Naive thymus-derived CD4-positive, alpha-beta T cell (primary cell): ENCODE results near the gene ESD. TPM values are rescaled to one million over a fixed set of nuclear protein-coding genes. Genes with fewer than 3 reads are reported as not detected.

Source experiments
- ATAC-seq: fragments of 150-1000 bp; cut with Tn5 transposase; 2 replicates; pipeline ENCODE4 v1.10.0; 2021; ENCODE audit warnings: mild to moderate bottlenecking, moderate library complexity
- CTCF ChIA-PET: fragments of 350-600 bp; sonication (Branson Sonifier 250); formaldehyde crosslinking; loops from one replicate; lab custom pipeline; 2021; ENCODE audit warnings: antibody characterized with exemption; lab: Charles Lee
- POLR2A ChIA-PET: fragments of 350-600 bp; sonication (Branson Sonifier 250); formaldehyde crosslinking; loops from one replicate; lab custom pipeline; 2021; ENCODE audit warnings: antibody characterized with exemption, inconsistent platforms; lab: Charles Lee
- DNase-seq, 9 donors: peaks; one replicate each; pipeline versions ENCODE4 v3.0.0 to v3.0.0-alpha.2; 2020 to 2022; ENCODE audit warnings: mixed read lengths in 1 of 9
- H3K27ac ChIP-seq: one replicate; pipeline ENCODE4 v1.7.0; 2013; ENCODE audit warnings: mild to moderate bottlenecking, low read depth, low read length, moderate library complexity
- H3K27me3 ChIP-seq, 2 donors: one replicate each; pipeline ENCODE4 v1.7.0; 2013; ENCODE audit warnings: low read length in 2 of 2, mild to moderate bottlenecking in 2 of 2, moderate library complexity in 2 of 2; ENCODE audit not compliant: control insufficient read depth in 2 of 2, insufficient read depth in 2 of 2
- H3K36me3 ChIP-seq, 3 experiments: 1 replicate in 2 of 3; 2 replicates in 1 of 3; pipeline ENCODE4 v1.7.0; 2013; ENCODE audit warnings: low read length in 3 of 3, mild to moderate bottlenecking in 3 of 3, moderate library complexity in 1 of 3; ENCODE audit not compliant: insufficient read depth in 3 of 3, control insufficient read depth in 2 of 3
- H3K4me1 ChIP-seq, 2 donors: one replicate each; pipeline ENCODE4 v1.7.0; 2013; ENCODE audit warnings: low read length in 2 of 2, mild to moderate bottlenecking in 2 of 2, moderate library complexity in 1 of 2; ENCODE audit not compliant: control insufficient read depth in 2 of 2, insufficient read depth in 2 of 2
- H3K4me3 ChIP-seq: 2 replicates; pipeline ENCODE4 v1.7.0; 2013; ENCODE audit warnings: mild to moderate bottlenecking, low read length
- H3K9me3 ChIP-seq, 3 experiments: 1 replicate in 2 of 3; 2 replicates in 1 of 3; pipeline ENCODE4 v1.7.0; 2013; ENCODE audit warnings: low read length in 3 of 3; ENCODE audit not compliant: control insufficient read depth in 2 of 3
- H3K27ac Mint-ChIP-seq, 9 donors: one replicate each; pipeline ENCODE4 v1.8.0; 2020 to 2022; ENCODE audit warnings: mixed read lengths in 9 of 9, mild to moderate bottlenecking in 8 of 9, moderate library complexity in 5 of 9, inconsistent platforms in 2 of 9
- H3K27me3 Mint-ChIP-seq, 5 donors: one replicate each; pipeline ENCODE4 v1.8.0; 2021 to 2022; ENCODE audit warnings: mixed read lengths in 5 of 5, mild to moderate bottlenecking in 1 of 5
- H3K36me3 Mint-ChIP-seq, 5 donors: one replicate each; pipeline ENCODE4 v1.8.0; 2020 to 2022; ENCODE audit warnings: mixed read lengths in 5 of 5, mild to moderate bottlenecking in 3 of 5, inconsistent platforms in 1 of 5
- H3K4me1 Mint-ChIP-seq, 7 donors: one replicate each; pipeline ENCODE4 v1.8.0; 2020 to 2022; ENCODE audit warnings: mixed read lengths in 7 of 7, mild to moderate bottlenecking in 3 of 7, inconsistent platforms in 1 of 7
- H3K4me3 Mint-ChIP-seq, 10 donors: one replicate each; pipeline ENCODE4 v1.8.0; 2020 to 2022; ENCODE audit warnings: mild to moderate bottlenecking in 10 of 10, mixed read lengths in 10 of 10, moderate library complexity in 6 of 10, inconsistent platforms in 2 of 10
- H3K9me3 Mint-ChIP-seq, 11 donors: one replicate each; pipeline ENCODE4 v1.8.0; 2020 to 2022; ENCODE audit warnings: mixed read lengths in 11 of 11, mild to moderate bottlenecking in 4 of 11, inconsistent platforms in 1 of 11, moderate library complexity in 1 of 11
- intact Hi-C, 2 donors: fragments of 100-400 bp; cut with micrococcal nuclease; formaldehyde crosslinking; loops; one replicate each; pipeline ENCODE4 v1.15.1; 2023
- polyA plus RNA-seq, 2 donors: library from polyadenylated mRNA; unstranded; fragments of 300-500 nt; fragmentation: Illumina TruSeq; gene quantifications; one replicate each; pipeline ENCODE4 v1.2.3, GENCODE V29; 2021
- total RNA-seq, 6 experiments: library from RNA in 5 of 6; stranded (reverse) in 5 of 6; gene quantifications; 1 replicate in 5 of 6; 2 replicates in 1 of 6; pipeline ENCODE4 v1.2.3 and lab custom pipeline; 2021 to 2026

Gene ESD
- total RNA-seq, result 10 to 100 TPM; 35.3 to 80.1 (median 57.0) TPM
- 100 to 1,000 TPM; 167 to 182 TPM for polyA plus RNA-seq
- total RNA-seq (lab: John Stamatoyannopoulos, UW), result 38.2 reads per million, percentile 65 among the genes with 10 or more reads in this experiment

GRCh38 chr13:46796515-46797474 lies at the start of gene ESD:
TSS of gene ESD (minus strand) at chr13:46797161. CDS start at chr13:46791413, 5,748 bp downstream.
- Histone ChIP-seq H3K27ac (peak within 1 kb of the TSS; percentile 82), H3K36me3 (peaks cover 0 to 5% (median 0%) of the 10 kb centered on the region in 3 experiments), H3K4me3 (peak within 1 kb of the TSS; percentile 85), H3K9me3 (no peaks in the 10 kb centered on the region), H3K4me1 (peaks cover 14 to 33% of the 10 kb centered on the region in 2 donors), H3K27me3 (no peaks in the 10 kb centered on the region)
- peaks cover 0 to 7% (median 0%) of the 10 kb centered on the region in 5 donors for H3K27me3 Mint-ChIP-seq
- peak within 1 kb of the TSS; percentile 91 to 99 (median 93) for H3K4me3 Mint-ChIP-seq
- peaks cover 0 to 14% (median 5%) of the 10 kb centered on the region in 5 donors for H3K36me3 Mint-ChIP-seq
- peaks cover 0 to 2% (median 0%) of the 10 kb centered on the region in 11 donors for H3K9me3 Mint-ChIP-seq
- peaks cover 20 to 53% (median 48%) of the 10 kb centered on the region in 7 donors for H3K4me1 Mint-ChIP-seq
- H3K27ac Mint-ChIP-seq, result peak within 1 kb of the TSS; percentile 92 to 99 (median 98)
- intact Hi-C loops, result loop anchor here (1.0 to 10.0 kb wide), 11 partner anchors 44 to 1878 kb away; partner anchors contain the start of genes SUCLA2 (in 2 of the 2), CYSLTR2 (in 1 of the 2), LCP1 (in 1 of the 2) and NUDT15 (in 1 of the 2)
- ChIA-PET CTCF (no interaction called here), POLR2A (interaction anchor here (0.6 to 0.7 kb wide), 2 partner anchors 1178 to 1460 kb away, joined by 3 read pairs; no protein-coding TSS in a partner anchor)
- peak; percentile 75 to 92 (median 85) for DNase-seq
- peak; percentile 97 for ATAC-seq

GRCh38 chr13:46846726-46847125 lies 49.8 kb upstream of the ESD start:
- Mint-ChIP-seq H3K4me3 (no peak overlapping the region), H3K27me3 (peaks cover 0 to 17% (median 6%) of the 10 kb centered on the region in 5 donors), H3K9me3 (no peaks in the 10 kb centered on the region), H3K36me3 (no peaks in the 10 kb centered on the region), H3K27ac (no peak overlapping the region), H3K4me1 (peaks cover 0 to 1% (median 0%) of the 10 kb centered on the region in 7 donors)
- POLR2A ChIA-PET, result no interaction called here
- intact Hi-C loops, result no loop called here
- no peak overlapping the region for H3K4me3 ChIP-seq
- no peaks in the 10 kb centered on the region for H3K4me1 ChIP-seq
- no peaks in the 10 kb centered on the region for H3K9me3 ChIP-seq
- ATAC-seq (no peak), DNase-seq (no peak)
- CTCF ChIA-PET, result no interaction called here
- no peaks in the 10 kb centered on the region for H3K36me3 ChIP-seq
- no peaks in the 10 kb centered on the region for H3K27me3 ChIP-seq
- H3K27ac ChIP-seq, result no peak overlapping the region

DNA sequence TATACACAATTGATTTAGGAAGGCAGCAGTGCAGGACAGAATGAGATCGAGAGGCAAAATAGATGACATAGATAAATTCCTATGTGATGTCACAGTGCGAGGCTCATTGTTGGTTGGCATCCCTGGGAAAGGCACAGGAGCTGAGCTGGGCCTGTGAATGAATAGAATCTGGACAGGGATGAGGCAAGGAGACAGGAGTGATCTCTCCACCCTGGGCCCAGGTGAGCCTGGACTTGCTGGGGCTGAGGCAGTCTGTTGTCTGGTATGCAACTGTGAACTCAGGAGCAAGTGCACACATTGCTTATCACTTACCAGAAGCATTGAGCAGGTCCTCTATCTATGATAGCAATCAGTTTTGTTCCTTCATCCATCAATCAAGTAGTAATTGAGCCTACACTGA lies 48.2 kb upstream of the ESD start:
- peaks cover 0 to 18% (median 4%) of the 10 kb centered on the region in 5 donors for H3K27me3 Mint-ChIP-seq
- H3K27ac ChIP-seq, result no peak overlapping the region
- POLR2A ChIA-PET, result no interaction called here
- CTCF ChIA-PET, result no interaction called here
- no peaks in the 10 kb centered on the region for H3K36me3 Mint-ChIP-seq
- no peak for ATAC-seq
- H3K36me3 ChIP-seq, result no peaks in the 10 kb centered on the region
- DNase-seq, result no peak
- H3K4me3 ChIP-seq, result no peak overlapping the region
- no peak overlapping the region for H3K4me3 Mint-ChIP-seq
- peaks cover 0 to 1% (median 0%) of the 10 kb centered on the region in 7 donors for H3K4me1 Mint-ChIP-seq
- intact Hi-C loops, result no loop called here
- no peaks in the 10 kb centered on the region for H3K9me3 Mint-ChIP-seq
- no peaks in the 10 kb centered on the region for H3K4me1 ChIP-seq
- H3K27me3 ChIP-seq, result no peaks in the 10 kb centered on the region
- H3K27ac Mint-ChIP-seq, result no peak overlapping the region
- H3K9me3 ChIP-seq, result no peaks in the 10 kb centered on the region

DNA sequence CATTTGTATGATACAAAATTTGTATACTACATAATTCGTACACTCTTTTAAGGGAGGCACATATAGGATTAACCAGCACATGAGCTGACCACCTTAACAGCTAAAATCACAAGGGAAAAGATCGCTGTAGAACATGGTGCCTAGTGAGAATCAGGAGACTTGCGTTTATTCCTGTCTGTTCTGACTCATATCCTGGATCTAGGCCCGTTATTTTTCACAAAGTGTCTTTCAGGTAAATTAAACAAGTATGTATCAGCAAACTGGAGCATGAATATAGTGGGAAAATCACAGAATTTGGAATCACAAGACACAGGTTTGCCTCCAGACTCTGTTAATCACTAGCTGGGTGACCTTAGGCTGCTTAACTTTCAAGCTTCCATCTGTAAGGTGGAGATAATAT lies 47.5 kb upstream of the ESD start:
- Histone ChIP-seq H3K4me1 (no peaks in the 10 kb centered on the region), H3K27ac (no peak overlapping the region), H3K4me3 (no peak overlapping the region), H3K27me3 (no peaks in the 10 kb centered on the region), H3K9me3 (no peaks in the 10 kb centered on the region), H3K36me3 (no peaks in the 10 kb centered on the region)
- no peak for DNase-seq
- Mint-ChIP-seq H3K27ac (no peak overlapping the region), H3K27me3 (peaks cover 0 to 16% (median under 1%) of the 10 kb centered on the region in 5 donors), H3K36me3 (no peaks in the 10 kb centered on the region), H3K4me1 (peaks cover 0 to 1% (median 0%) of the 10 kb centered on the region in 7 donors), H3K4me3 (no peak overlapping the region), H3K9me3 (no peaks in the 10 kb centered on the region)
- ATAC-seq, result no peak
- intact Hi-C loops, result no loop called here
- ChIA-PET POLR2A (no interaction called here), CTCF (no interaction called here)

DNA sequence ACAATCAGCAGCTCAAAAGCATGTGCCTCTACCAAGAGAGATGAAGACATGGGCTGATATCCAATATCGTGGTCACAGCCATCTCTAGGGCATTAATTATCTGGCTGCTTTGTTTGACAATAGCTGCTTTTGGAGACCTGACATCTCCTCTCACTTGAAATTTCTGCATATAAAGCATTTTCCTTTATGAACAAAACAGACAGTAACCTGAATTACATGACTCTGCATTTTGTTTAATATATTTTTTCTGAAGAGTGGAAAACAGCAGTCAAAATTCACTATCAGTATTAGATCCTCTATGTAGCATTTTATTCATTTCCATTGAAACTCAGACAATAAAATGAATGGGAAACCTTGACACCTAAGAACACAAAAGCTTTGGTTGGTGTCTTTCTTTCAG lies 42.4 kb upstream of the ESD start:
- Mint-ChIP-seq H3K4me1 (no peaks in the 10 kb centered on the region), H3K27ac (no peak overlapping the region), H3K36me3 (no peaks in the 10 kb centered on the region), H3K27me3 (peaks cover 0 to 11% (median 3%) of the 10 kb centered on the region in 5 donors), H3K4me3 (no peak overlapping the region), H3K9me3 (no peaks in the 10 kb centered on the region)
- Histone ChIP-seq H3K4me3 (no peak overlapping the region), H3K27me3 (no peaks in the 10 kb centered on the region), H3K27ac (no peak overlapping the region), H3K36me3 (no peaks in the 10 kb centered on the region), H3K4me1 (no peaks in the 10 kb centered on the region), H3K9me3 (no peaks in the 10 kb centered on the region)
- ATAC-seq (no peak), DNase-seq (no peak)
- ChIA-PET CTCF (interaction anchor here (1.0 kb wide), 1 partner anchor 9 kb away, joined by 3 read pairs; no protein-coding TSS in a partner anchor), POLR2A (no interaction called here)
- intact Hi-C loops, result no loop called here

- DNase-seq (no peak), ATAC-seq (no peak)
- intact Hi-C loops, result no loop called here
- Histone ChIP-seq H3K27me3 (no peaks in the 10 kb centered on the region), H3K4me1 (no peaks in the 10 kb centered on the region), H3K27ac (no peak overlapping the region), H3K9me3 (no peaks in the 10 kb centered on the region), H3K36me3 (no peaks in the 10 kb centered on the region), H3K4me3 (no peak overlapping the region)
- no peaks in the 10 kb centered on the region for H3K9me3 Mint-ChIP-seq
- no peaks in the 10 kb centered on the region for H3K36me3 Mint-ChIP-seq
- ChIA-PET POLR2A (no interaction called here), CTCF (no interaction called here)
- no peaks in the 10 kb centered on the region for H3K4me1 Mint-ChIP-seq
- H3K27me3 Mint-ChIP-seq, result peaks cover 0 to 22% (median 3%) of the 10 kb centered on the region in 5 donors
- no peak overlapping the region for H3K4me3 Mint-ChIP-seq
- no peak overlapping the region for H3K27ac Mint-ChIP-seq
Measured at GRCh38 chr13:46834657-46835056, 37.7 kb upstream of the ESD start.
